Mucosa of descending colon (tissue), 3 donors: ENCODE results near the gene ZNF532. TPM values are rescaled to one million over a fixed set of nuclear protein-coding genes. Genes with fewer than 3 reads are reported as not detected.

ENCODE experiments used
- ATAC-seq: fragments of 200-7000 bp; cut with Tn5 transposase; one replicate; pipeline ENCODE4 v1.9.1; 2020; ENCODE audit warnings: mild to moderate bottlenecking, moderate library complexity
- DNase-seq, 3 donors: peaks; one replicate each; pipeline ENCODE4 v3.0.0-alpha.2; 2020
- H3K36me3 ChIP-seq: fragments of 200-600 bp; one replicate; pipeline ENCODE4 v1.8.0; 2021; ENCODE audit warnings: low read depth, mild to moderate bottlenecking
- H3K4me1 ChIP-seq: fragments of 200-600 bp; one replicate; pipeline ENCODE4 v1.8.0; 2021; ENCODE audit warnings: low read depth, mild to moderate bottlenecking
- H3K4me3 ChIP-seq: fragments of 200-600 bp; one replicate; pipeline ENCODE4 v1.8.0; 2021; ENCODE audit warnings: mild to moderate bottlenecking
- H3K9me3 ChIP-seq: fragments of 200-600 bp; one replicate; pipeline ENCODE4 v1.8.0; 2021; ENCODE audit warnings: mild to moderate bottlenecking
- CTCF ChIP-seq: fragments of 200-600 bp; IDR thresholded peaks from one replicate; pipeline ENCODE4 v1.8.0; 2022; ENCODE audit warnings: antibody characterized with exemption, mild to moderate bottlenecking
- intact Hi-C, 2 donors: fragments of 100-400 bp; cut with DNase I in 1 of 2; cut with micrococcal nuclease in 1 of 2; formaldehyde crosslinking; loops; one replicate each; pipeline versions ENCODE4 v1.11.0 to v1.11.1; 2022; cut with DNase I, micrococcal nuclease
- total RNA-seq, 3 donors: library from RNA; stranded (reverse); fragmentation: NEBNext Ultra II Directional in 2 of 3; extraction: Animal tissue kit (Norgen Biotek cat#: 25700) in 2 of 3; gene quantifications; one replicate each; pipeline versions ENCODE4 v1.2.1 to v1.2.4, GENCODE V29; 2021 to 2023
- donor health status: DM: no; HTN: no; CAD: no; lungs with moderate emphysema.
- donor health status: DM: no; HTN: no; CAD: no.
- donor health status: DM: no; HTN: yes; CAD: no.

Gene ZNF532
- total RNA-seq, 3 donors from 2014 or later = 11.2 to 104 (median 16.3) TPM

- DNase-seq (no peak), ATAC-seq (no peak)
- no peak for TF ChIP-seq CTCF
- Histone ChIP-seq H3K4me3 (no peak overlapping the region), H3K36me3 (no peaks in the 10 kb centered on the region), H3K9me3 (no peaks in the 10 kb centered on the region), H3K4me1 (no peaks in the 10 kb centered on the region)
- intact Hi-C loops = no loop called here
Measured at GRCh38 chr18:58878640-58879039, 14.0 kb downstream of the ZNF532 start.

GRCh38 chr18:58881477-58881876 lies 16.8 kb downstream of the ZNF532 start:
- no peak for ATAC-seq
- intact Hi-C loops = no loop called here
- no peak for DNase-seq
- Histone ChIP-seq H3K9me3 (no peaks in the 10 kb centered on the region), H3K4me1 (no peaks in the 10 kb centered on the region), H3K36me3 (no peaks in the 10 kb centered on the region), H3K4me3 (no peak overlapping the region)
- no peak for TF ChIP-seq CTCF

- Histone ChIP-seq H3K9me3 (no peaks in the 10 kb centered on the region), H3K36me3 (no peaks in the 10 kb centered on the region), H3K4me3 (no peak overlapping the region), H3K4me1 (peaks cover under 1% of the 10 kb centered on the region)
- ATAC-seq = no peak
- TF ChIP-seq CTCF = no peak
- DNase-seq = no peak
- intact Hi-C loops = no loop called here
Measured at GRCh38 chr18:58882044-58882443, 17.4 kb downstream of the ZNF532 start.

GRCh38 chr18:58882686-58883085 lies 18.0 kb downstream of the ZNF532 start:
- ATAC-seq (no peak), DNase-seq (no peak)
- peaks cover 4% of the 10 kb centered on the region for H3K4me1 ChIP-seq
- TF ChIP-seq CTCF = no peak
- no peaks in the 10 kb centered on the region for H3K9me3 ChIP-seq
- no peaks in the 10 kb centered on the region for H3K36me3 ChIP-seq
- no peak overlapping the region for H3K4me3 ChIP-seq
- intact Hi-C loops = no loop called here

GRCh38 chr18:58884680-58885079 lies 20.0 kb downstream of the ZNF532 start:
- H3K4me3 ChIP-seq = no peak overlapping the region
- no peaks in the 10 kb centered on the region for H3K9me3 ChIP-seq
- H3K36me3 ChIP-seq = no peaks in the 10 kb centered on the region
- TF ChIP-seq CTCF = no peak
- H3K4me1 ChIP-seq = peaks cover 4% of the 10 kb centered on the region
- no peak for DNase-seq
- ATAC-seq = no peak
- intact Hi-C loops = no loop called here

GRCh38 chr18:58886431-58886830 lies 21.8 kb downstream of the ZNF532 start:
- TF ChIP-seq CTCF = no peak
- Histone ChIP-seq H3K9me3 (no peaks in the 10 kb centered on the region), H3K4me1 (peaks cover 4% of the 10 kb centered on the region), H3K36me3 (no peaks in the 10 kb centered on the region), H3K4me3 (no peak overlapping the region)
- DNase-seq (no peak), ATAC-seq (no peak)
- intact Hi-C loops = no loop called here
